GM12875 (cell line): Measurements from ENCODE around the gene MED6.

Source experiments
- H3K4me3 ChIP-seq: one replicate; pipeline ENCODE4 v1.5.1; 2011; ENCODE audit warnings: low read depth, low read length, control low read depth
- TF ChIP-seq, protein P1 (sequence below): IDR thresholded peaks from 2 replicates; pipeline ENCODE4 v1.5.1; 2011; ENCODE audit warnings: low read depth, mild to moderate bottlenecking, control low read depth, inconsistent platforms, low read length, moderate library complexity, borderline replicate concordance; ENCODE audit not compliant: insufficient read depth

MED6 gene

DNA sequence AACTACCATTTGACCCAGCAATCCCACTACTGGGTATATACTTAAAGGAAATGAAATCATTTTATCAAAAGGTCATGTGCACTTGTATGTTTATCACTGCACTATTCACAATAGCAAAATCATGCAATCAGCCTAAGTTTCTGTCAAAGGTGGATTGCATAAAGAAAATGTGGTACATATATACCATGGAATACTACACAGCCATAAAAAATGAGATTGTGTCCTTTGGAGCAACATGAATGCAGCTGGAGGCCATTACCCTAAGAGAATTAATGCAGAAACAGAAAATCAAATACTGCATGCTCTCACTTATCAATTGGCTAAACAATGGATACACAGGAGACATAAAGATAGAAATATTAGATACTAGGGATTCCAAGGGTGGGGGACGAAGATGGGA, 27.4 kb downstream of the MED6 start:
- TF ChIP-seq, protein P1, sequence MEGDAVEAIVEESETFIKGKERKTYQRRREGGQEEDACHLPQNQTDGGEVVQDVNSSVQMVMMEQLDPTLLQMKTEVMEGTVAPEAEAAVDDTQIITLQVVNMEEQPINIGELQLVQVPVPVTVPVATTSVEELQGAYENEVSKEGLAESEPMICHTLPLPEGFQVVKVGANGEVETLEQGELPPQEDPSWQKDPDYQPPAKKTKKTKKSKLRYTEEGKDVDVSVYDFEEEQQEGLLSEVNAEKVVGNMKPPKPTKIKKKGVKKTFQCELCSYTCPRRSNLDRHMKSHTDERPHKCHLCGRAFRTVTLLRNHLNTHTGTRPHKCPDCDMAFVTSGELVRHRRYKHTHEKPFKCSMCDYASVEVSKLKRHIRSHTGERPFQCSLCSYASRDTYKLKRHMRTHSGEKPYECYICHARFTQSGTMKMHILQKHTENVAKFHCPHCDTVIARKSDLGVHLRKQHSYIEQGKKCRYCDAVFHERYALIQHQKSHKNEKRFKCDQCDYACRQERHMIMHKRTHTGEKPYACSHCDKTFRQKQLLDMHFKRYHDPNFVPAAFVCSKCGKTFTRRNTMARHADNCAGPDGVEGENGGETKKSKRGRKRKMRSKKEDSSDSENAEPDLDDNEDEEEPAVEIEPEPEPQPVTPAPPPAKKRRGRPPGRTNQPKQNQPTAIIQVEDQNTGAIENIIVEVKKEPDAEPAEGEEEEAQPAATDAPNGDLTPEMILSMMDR, result no peak

DNA sequence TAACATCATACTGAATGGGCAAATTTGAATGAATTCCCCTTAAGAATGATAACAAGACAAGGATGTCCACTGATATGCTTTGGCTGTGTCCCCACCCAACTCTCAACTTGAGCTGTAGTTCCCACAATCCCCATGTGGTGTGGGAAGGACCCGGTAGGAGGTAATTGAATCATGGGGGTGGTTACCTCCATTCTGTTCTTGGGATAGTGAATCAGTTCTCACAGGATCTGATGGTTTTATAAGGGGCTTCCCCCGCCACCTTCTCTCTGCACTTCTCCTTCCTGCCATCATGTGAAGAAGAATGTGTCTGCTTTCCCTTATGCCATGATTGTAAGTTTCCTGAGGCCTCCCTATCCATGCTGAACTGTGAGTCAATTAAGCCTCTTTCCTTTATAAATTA, 29.3 kb downstream of the MED6 start:
- TF ChIP-seq, protein P1, result no peak
- no peak overlapping the region for H3K4me3 ChIP-seq

More for the DNA sequence above, 27.4 kb downstream of the MED6 start:
- H3K4me3 ChIP-seq, result no peak overlapping the region

DNA sequence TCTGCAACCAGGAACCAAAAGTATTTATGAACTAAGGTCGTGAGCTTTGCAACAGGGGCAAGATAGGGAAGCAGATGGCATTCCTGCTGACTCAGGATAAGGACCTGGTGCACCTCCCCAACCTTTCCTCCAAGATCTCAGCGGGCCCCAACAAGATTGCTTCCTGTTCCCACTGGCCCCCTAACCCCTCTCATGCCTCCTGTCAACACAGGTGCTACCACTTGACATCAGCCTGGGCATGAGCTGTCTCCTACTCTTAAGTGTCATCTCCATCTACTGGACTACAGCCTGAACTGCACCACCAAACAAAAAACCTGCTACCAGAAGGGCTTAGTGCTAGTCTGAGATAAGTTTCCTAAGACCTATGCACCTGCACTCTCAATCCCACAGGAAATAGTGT, 32.7 kb downstream of the MED6 start:
- TF ChIP-seq, protein P1, result peak; percentile 69; the same call in 1 of the 2 replicates

DNA sequence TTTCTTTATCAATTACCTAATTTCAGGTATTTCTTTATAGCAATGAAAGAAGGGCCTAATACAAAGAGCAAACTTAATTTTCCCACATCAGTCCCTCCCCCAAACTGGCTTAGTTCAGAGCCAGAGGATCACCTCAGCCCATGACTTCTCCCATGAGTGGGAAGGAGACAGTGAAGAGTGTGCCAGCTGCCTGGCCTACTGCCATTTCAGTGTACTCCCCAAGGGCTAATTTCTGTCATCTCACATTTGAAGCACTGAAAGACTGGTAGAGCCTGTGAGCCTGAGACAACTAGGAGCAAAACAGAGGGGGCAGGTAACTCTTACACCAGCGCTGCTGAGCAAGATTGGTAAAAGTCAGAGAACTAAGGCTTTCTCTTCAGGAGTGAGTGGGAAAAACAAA, 36.6 kb downstream of the MED6 start:
- no peak overlapping the region for H3K4me3 ChIP-seq
- TF ChIP-seq, protein P1, result no peak

More for the DNA sequence above, 32.7 kb downstream of the MED6 start:
- H3K4me3 ChIP-seq, result no peak overlapping the region

DNA sequence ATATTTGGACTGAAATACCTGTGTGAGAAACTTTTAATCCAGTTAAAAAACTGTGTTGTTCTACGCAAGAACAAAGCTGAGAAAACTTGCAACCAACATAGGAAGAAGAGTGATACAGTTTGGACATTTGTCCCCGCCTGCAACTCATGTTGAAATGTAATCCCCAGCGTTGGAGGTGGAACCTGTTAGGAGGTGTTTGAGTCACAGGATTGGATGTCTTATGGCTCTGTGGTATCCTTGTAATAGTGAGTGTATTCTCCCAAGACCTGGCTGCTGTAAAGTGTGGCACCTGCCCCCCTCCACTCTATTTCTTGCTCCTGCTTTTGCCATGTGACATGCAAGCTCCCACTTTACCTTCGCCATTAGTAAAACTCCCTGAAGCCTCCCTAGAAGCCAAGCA, 37.0 kb downstream of the MED6 start:
- TF ChIP-seq, protein P1, result no peak
- H3K4me3 ChIP-seq, result no peak overlapping the region

DNA sequence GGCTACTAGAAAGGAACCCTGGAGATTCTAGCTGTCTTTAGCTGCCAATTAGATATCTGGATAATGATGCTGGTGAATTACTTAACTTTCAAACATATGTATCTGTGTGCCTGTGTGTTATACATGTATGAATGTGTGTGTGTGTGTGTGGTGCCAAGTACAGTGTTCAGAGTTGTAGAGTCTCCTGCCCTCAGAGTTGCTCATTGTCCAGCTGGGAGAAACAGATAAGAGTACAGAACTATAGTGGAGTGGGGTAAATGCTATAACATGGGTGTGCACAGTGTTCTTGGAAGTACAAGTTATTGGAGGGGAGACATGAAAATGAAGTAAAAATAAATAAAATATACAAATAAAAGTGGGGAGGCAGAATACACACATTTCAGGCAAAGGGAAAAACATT, 42.1 kb downstream of the MED6 start:
- H3K4me3 ChIP-seq, result no peak overlapping the region
- TF ChIP-seq, protein P1, result no peak

DNA sequence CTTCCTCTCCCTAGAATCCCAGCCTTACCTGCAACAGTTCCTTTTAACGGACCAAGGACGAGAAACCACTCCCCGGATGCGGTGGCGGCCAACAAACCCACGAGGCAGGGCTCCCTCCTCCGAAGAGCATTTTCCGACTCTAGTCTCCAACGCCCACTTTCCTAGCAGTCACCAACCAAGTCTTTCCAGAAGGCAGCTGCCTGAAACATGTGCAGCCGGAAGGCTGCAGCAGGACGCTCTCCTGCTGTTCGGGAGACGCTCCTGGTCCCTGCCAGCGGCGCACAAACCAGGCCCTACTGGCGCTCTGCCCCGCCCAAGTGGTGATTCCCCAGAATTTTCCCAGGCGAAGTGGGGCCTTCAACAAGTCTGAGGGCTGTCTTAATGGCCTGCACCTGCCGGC, 44.6 kb downstream of the MED6 start:
- TF ChIP-seq, protein P1, result no peak
- H3K4me3 ChIP-seq, result no peak overlapping the region
